GM19099 (cell line): ENCODE measurements around the gene PERP.

Experiments used
- POLR2A ChIP-seq: IDR thresholded peaks from 3 replicates; pipeline ENCODE4 v1.6.1; 2011; ENCODE audit warnings: low read depth; ENCODE audit not compliant: insufficient read length; ENCODE audit errors: extremely low read depth

PERP gene

GRCh38 chr6:138107752-138108592 is 753 bp upstream of the PERP start:
- no peak for TF ChIP-seq POLR2A

DNA sequence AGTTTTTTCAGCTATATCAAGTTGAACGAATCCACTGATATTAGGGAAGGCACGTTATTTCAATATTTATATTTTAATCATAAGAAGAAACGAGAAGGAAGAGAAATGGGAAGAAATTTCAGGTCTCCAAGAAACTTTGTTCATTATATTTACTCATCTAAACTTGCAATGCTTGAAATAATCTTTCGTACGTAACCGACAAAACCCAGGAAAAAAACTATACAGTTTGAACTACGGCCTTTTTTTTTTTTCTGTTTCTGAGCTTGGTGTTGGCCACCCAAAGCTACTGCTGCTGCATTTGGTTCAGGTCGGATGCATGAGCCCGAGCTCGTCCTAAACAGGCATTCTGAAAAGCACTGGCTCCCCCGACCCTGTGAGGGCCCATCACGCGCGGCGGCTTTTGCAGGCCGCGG is 548 bp downstream of the PERP start:
- no peak for TF ChIP-seq POLR2A

DNA sequence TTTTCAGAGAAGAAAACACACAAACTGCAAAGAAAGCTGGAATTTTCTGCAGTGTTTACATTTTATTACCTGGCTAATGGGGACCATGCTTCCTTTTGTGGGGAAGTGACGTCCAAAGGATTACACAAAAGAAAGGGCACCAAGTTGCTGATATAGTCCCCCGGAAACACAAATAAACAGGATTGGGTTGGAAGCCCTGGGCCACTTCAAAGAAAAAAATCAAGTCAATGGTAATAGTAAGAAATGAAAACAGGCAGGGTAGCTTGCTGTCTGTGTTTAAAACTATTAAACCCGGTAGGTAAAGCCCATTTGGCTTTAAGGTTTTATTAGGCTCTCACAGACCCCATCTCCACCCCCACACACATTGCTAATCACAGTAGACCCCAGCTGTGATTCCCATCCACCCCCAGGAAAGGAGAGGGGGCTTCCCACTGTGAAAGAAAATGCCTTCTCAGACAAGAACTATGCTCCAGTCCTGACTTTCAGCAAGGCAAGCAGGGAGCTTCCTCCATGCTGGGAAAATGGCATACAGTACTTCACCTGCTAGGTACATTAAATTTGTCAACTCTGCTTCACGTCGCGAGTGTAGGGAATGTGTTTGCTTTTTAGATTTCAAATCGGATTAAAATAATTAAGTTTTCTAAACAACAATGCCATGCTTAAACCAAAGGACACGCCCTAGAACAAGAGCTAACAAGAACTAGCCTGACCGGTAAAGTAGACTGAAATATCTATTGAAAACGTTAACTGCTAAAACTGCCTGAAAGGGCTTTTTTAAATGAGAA is 1.1 kb downstream of the PERP start:
- no peak for TF ChIP-seq POLR2A

GRCh38 chr6:138105446-138105845 is 1.8 kb downstream of the PERP start:
- no peak for TF ChIP-seq POLR2A

DNA sequence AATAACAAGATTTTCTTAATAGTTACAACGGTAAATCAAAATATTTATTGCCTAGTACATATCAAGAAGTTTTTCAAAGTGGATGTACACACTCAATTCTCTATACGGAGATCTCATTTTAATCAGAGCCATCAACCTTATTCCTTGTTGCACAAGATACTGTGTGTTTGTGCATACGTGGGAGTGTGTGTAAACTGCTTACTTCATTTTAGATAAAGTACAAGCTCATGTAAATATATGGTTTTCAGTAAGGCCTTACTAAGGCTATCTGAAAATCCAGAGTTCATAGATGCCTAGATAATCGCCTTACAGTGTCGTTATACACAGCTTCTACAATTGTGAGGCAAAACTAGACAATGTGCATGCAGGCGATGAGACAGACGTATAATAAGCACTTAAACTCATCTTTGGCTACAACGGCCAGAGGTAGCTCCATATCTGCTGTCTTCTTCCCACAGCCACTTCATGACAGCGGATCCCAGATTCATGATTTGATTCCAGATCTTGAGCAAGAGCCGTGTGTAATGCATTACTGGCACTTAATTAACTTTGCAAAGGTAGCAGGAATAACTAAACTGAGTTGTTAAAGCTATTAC is 2.5 kb downstream of the PERP start:
- no peak for TF ChIP-seq POLR2A

- no peak for TF ChIP-seq POLR2A
These were observed 3.3 kb downstream of the PERP start for GRCh38 chr6:138103871-138104270.

- no peak for TF ChIP-seq POLR2A
These were observed 5.1 kb downstream of the PERP start for GRCh38 chr6:138101946-138102731.

- TF ChIP-seq POLR2A: no peak
These were observed 7.4 kb downstream of the PERP start for GRCh38 chr6:138099832-138100231.

DNA sequence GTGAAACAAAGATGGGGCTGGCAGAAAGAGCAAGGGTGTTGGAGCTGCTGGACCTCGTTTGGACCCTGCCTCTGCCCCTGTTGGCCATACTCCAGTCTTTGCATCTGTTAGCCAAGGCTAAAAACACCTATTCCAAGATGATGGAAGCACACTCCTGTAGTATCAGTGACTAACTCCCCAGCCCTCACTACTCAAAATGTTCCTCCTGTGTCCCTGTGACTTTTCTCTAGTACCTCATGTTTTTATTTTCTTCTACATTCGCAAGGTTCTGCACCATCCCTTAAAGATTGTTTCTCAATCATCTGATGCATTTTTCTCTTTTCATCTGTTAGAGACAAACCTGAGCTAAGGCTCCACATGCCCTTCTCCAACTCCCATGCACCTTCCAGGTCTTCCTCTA is 8.9 kb downstream of the PERP start:
- TF ChIP-seq POLR2A: no peak

DNA sequence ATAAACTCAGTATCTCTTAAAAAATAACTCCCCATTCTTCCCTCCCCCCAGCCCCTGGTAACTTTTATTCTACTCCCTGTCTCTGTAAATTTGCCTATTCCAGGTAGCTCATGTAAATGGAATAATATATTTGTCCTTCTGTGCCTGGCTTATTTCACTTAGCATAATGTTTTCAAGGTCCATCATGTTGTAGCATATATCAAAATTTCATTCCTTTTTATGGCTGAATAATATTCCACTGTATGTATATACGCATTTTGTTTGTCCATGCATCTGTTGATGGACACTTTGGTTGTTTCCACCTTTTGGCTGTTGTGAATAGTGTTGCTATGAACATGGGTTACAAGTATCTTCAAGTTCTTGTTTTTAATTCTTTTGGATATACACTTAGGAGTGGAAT is 13.0 kb downstream of the PERP start:
- TF ChIP-seq POLR2A: no peak

- TF ChIP-seq POLR2A: no peak
These were observed 13.6 kb downstream of the PERP start for GRCh38 chr6:138093632-138094031.

DNA sequence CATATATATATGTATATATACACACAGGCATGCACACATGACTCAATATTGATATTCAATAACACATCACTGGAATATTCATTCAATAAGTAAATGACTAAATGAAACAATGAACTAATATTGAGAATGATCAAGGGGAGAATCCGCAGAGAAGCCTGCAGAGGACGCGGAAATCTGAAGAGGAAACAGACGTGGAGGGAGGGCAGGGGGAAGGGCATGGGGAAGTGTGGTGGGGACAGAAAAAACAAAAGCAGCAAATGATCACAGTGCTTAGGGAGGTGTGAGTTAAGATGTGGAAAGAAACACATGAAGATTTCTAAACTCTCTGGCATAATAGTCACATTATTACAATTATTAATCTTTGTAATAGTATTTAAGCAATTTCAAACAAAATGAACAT is 14.5 kb downstream of the PERP start:
- TF ChIP-seq POLR2A: no peak

- TF ChIP-seq POLR2A: no peak
These were observed 17.9 kb downstream of the PERP start for GRCh38 chr6:138089325-138089724.

- no peak for TF ChIP-seq POLR2A
These were observed 18.9 kb downstream of the PERP start for GRCh38 chr6:138088326-138088762.
